22Rv1 (cell line): ENCODE data around the gene ZFPL1.

ENCODE experiments used
- H3K27ac ChIP-seq: fragments of 450-650 bp; 2 replicates; pipeline ENCODE4 v1.5.1; 2017
- CTCF ChIP-seq: fragments of 450-650 bp; IDR thresholded peaks from 2 replicates; pipeline ENCODE4 v1.5.1; 2017; ENCODE audit warnings: mild to moderate bottlenecking
- ZFX ChIP-seq: fragments of 450-650 bp; IDR thresholded peaks from 2 replicates; pipeline ENCODE4 v1.6.1; 2017; ENCODE audit warnings: antibody characterized with exemption, borderline replicate concordance

The ZFPL1 gene

DNA sequence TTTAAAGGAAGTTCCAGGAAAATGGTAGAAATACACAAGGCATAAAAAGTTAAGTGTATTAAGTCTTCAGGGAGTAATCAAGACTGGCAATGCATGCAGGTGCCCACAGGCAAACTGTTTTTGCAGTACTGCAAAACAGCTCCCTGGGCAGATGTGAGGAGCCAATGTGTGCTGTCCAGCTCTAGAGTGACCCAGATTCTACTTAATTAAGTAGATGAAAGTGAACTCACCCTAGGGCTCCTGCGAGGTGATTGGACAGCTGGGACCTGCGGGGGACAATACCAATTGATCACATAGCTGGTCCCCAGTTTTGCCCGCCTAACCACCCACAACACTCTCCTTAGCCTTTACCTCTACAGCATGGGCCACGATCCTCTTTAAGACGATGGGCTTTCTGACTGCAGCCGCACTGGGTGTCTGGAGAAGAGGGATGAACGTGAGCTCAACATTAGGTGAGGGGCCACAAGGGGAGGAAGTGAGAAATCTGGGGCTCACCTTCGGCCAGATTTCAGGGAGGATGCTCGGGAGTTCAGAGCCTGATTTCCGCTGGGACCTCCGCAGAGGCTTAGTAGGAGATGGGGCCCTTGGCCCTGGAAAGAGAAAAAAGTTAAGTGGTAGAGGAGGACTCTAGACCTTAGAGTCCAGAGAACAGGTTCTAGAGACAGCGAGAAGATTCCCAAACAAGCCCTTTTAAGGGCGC lies 738 bp upstream of the ZFPL1 start:
- peak overlapping the region; percentile 80 for H3K27ac ChIP-seq
- no peak for TF ChIP-seq ZFX
- TF ChIP-seq CTCF = no peak

DNA sequence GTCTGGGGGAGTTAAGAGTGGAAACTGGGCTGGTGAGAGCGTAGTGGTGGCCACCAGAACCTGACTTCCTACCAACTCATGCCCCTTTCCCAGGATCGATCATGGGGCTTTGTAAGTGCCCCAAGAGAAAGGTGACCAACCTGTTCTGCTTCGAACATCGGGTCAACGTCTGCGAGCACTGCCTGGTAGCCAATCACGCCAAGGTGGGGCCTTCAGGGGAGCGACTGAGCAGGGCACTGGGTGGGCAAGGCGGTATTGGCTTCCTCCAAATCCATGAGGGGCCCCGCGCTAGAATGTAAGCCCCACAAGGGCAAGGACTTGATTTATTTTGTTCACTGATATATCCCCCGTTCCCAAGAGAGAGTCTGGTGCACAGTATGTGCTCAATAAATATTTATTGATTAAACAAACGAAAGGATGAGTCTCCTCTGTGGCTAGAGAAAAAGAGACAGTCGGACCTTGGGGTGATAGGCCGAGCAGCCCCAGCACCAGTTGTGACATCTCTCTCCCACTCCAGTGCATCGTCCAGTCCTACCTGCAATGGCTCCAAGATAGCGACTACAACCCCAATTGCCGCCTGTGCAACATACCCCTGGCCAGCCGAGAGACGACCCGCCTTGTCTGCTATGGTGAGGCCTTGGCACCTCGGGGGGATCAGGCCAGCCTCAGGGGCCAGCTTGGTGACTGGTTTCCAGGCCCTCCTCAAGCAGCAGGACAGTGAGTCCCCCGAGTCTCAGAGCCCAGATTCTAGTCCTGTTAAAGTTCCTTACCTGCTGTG lies 765 bp downstream of the ZFPL1 start:
- peak overlapping the region; percentile 80 for H3K27ac ChIP-seq
- TF ChIP-seq ZFX = no peak
- TF ChIP-seq CTCF = no peak

DNA sequence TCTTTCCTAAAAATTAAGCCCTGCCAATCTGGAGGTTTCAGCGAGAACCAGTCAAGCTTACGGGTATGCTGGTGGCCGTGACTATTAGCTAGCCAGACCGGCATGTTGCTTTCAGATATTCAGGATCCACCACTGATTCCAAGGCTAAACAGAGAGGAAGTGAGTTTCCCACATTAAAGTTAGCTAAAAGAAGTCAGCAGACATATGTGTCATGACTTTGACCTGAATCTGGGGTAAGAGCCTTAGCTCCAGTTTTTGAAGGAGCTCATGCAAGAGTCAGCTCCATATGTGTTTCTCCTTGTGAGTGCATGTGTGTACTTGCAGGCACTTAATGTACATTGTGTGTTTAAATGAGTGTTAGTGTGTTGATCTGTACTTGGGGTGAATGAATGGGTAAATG lies 1.4 kb downstream of the ZFPL1 start:
- no peak overlapping the region for H3K27ac ChIP-seq
- TF ChIP-seq CTCF (no peak), ZFX (no peak)

DNA sequence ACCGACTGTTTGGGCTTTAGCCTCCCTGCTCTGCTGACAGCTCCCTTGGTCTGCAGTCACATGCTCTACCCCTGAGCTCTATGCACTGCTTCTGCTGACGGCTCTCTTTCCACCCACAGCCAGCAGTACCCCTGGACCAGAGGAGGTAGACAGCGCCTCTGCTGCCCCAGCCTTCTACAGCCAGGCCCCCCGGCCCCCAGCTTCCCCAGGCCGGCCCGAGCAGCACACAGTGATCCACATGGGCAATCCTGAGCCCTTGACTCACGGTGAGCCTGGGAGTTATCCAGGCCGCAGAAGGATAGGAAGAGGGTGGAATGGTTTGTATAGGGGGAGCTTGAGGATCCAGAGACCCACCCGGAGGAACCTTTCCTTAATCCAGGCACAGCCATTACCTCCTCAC lies 2.8 kb downstream of the ZFPL1 start:
- H3K27ac ChIP-seq = no peak overlapping the region
- no peak for TF ChIP-seq CTCF
- TF ChIP-seq ZFX = no peak

DNA sequence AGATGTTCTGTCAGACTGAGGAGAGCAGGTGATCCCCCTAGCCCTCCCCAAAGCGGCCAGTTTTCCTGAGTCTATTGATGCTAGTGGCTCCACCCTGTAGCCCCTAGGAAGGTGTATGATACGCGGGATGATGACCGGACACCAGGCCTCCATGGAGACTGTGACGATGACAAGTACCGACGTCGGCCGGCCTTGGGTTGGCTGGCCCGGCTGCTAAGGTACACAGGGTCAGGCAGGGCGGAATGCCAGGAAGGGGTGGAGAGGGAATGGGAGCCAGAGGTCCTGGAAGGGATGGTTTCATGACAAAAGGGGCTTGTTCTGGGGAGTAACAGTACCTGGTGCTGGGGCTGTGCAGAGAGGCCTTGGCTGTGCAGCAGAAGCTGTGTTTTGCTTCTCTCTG lies 3.2 kb downstream of the ZFPL1 start:
- TF ChIP-seq ZFX (no peak), CTCF (no peak)
- H3K27ac ChIP-seq = no peak overlapping the region

GRCh38 chr11:65087827-65088226 lies 3.8 kb downstream of the ZFPL1 start:
- TF ChIP-seq CTCF (no peak), ZFX (no peak)
- no peak overlapping the region for H3K27ac ChIP-seq

DNA sequence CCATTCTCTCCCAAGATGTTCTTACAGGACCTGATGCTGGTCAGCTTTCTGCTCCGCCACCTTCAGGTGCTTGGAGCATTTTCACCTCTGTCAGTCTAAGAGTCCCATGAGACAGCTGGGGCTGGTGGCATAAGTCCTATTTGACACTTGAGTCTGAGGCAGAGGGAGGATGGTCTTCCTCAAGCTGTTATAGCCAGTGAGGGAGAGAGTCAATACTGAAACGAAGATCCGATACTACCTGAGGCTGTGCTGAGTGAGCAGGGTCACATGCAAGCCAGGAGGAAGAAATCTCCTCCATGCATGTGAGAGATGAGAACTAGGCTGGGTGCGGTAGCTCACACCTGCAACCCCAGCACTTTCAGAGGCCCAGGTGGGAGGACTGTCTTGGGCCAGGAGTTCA lies 5.6 kb downstream of the ZFPL1 start:
- no peak overlapping the region for H3K27ac ChIP-seq
- no peak for TF ChIP-seq CTCF
- TF ChIP-seq ZFX = no peak
